OCI-LY1 (cell line): ENCODE measurements around the gene OR51E2.

Experiments
- H2AFZ ChIP-seq: fragments of 200-600 bp; sonication (generic), shearing (Covaris generic); 2 replicates; pipeline ENCODE4 v1.6.0; 2014; ENCODE audit warnings: antibody characterized with exemption, mild to moderate bottlenecking, low read length
- H3F3A ChIP-seq: fragments of 200-600 bp; sonication (generic), shearing (Covaris generic); 2 replicates; pipeline ENCODE4 v1.6.0; 2014; ENCODE audit warnings: mild to moderate bottlenecking, antibody characterized with exemption, low read length, moderate library complexity; ENCODE audit not compliant: insufficient read depth
- H3K27ac ChIP-seq: fragments of 200-600 bp; sonication (generic); 2 replicates; pipeline ENCODE4 v1.5.1; 2014; ENCODE audit warnings: low read length, mixed run types, mild to moderate bottlenecking, low read depth; ENCODE audit not compliant: poor library complexity, severe bottlenecking
- H3K27me3 ChIP-seq: fragments of 200-600 bp; sonication (generic); 2 replicates; pipeline ENCODE4 v1.6.0; 2014; ENCODE audit warnings: antibody characterized with exemption, mild to moderate bottlenecking, low read length, moderate library complexity; ENCODE audit not compliant: insufficient read depth
- H3K36me3 ChIP-seq: fragments of 200-600 bp; sonication (generic); 2 replicates; pipeline ENCODE4 v1.6.1; 2014; ENCODE audit warnings: mild to moderate bottlenecking, antibody characterized with exemption, low read length, moderate library complexity, mixed read lengths; ENCODE audit not compliant: insufficient read depth
- H3K4me1 ChIP-seq: fragments of 200-600 bp; sonication (generic); 2 replicates; pipeline ENCODE4 v1.5.1; 2014; ENCODE audit warnings: mild to moderate bottlenecking, low read length, moderate library complexity; ENCODE audit not compliant: insufficient read depth, severe bottlenecking
- H3K4me2 ChIP-seq: fragments of 200-600 bp; sonication (generic), shearing (Covaris generic); 2 replicates; pipeline ENCODE4 v1.6.1; 2014; ENCODE audit warnings: low read length
- H3K4me3 ChIP-seq: fragments of 200-600 bp; sonication (generic); 2 replicates; pipeline ENCODE4 v1.5.1; 2014; ENCODE audit warnings: low read length, low read depth, mild to moderate bottlenecking, mixed read lengths; ENCODE audit not compliant: poor library complexity, severe bottlenecking
- H3K79me2 ChIP-seq: fragments of 200-600 bp; shearing (Covaris generic); 2 replicates; pipeline ENCODE4 v1.6.1; 2016; ENCODE audit warnings: mixed run types, low read length, mixed read lengths; ENCODE audit not compliant: insufficient read depth
- H3K9ac ChIP-seq: fragments of 200-600 bp; sonication (generic), shearing (Covaris generic); 2 replicates; pipeline ENCODE4 v1.6.1; 2014; ENCODE audit warnings: mild to moderate bottlenecking, low read length, mixed read lengths
- H3K9me2 ChIP-seq: fragments of 200-600 bp; sonication (generic), shearing (Covaris generic); 2 replicates; pipeline ENCODE4 v1.6.1; 2014; ENCODE audit warnings: low read depth, mild to moderate bottlenecking, low read length, mixed read lengths
- H3K9me3 ChIP-seq: fragments of 200-600 bp; shearing (Covaris generic); 2 replicates; pipeline ENCODE4 v1.6.1; 2014; ENCODE audit warnings: low read length, mixed read lengths
- H4K20me1 ChIP-seq: fragments of 200-600 bp; sonication (generic), shearing (Covaris generic); 2 replicates; pipeline ENCODE4 v1.6.0; 2016; ENCODE audit warnings: mild to moderate bottlenecking, low read length; ENCODE audit not compliant: insufficient read depth
- EZH2 ChIP-seq: fragments of 200-600 bp; sonication (generic), shearing (Covaris generic); IDR thresholded peaks from 2 replicates; pipeline ENCODE4 v1.8.0; 2017; ENCODE audit warnings: borderline replicate concordance, mixed run types, mild to moderate bottlenecking, antibody characterized with exemption, low read length, moderate library complexity, mixed read lengths
- TF ChIP-seq, protein P1 (sequence below): fragments of 200-600 bp; sonication (generic), shearing (Covaris generic); IDR thresholded peaks from 2 replicates; pipeline ENCODE4 v1.5.1; 2017; ENCODE audit warnings: mild to moderate bottlenecking, antibody characterized with exemption, low read length, moderate library complexity, mixed read lengths

Gene OR51E2

DNA sequence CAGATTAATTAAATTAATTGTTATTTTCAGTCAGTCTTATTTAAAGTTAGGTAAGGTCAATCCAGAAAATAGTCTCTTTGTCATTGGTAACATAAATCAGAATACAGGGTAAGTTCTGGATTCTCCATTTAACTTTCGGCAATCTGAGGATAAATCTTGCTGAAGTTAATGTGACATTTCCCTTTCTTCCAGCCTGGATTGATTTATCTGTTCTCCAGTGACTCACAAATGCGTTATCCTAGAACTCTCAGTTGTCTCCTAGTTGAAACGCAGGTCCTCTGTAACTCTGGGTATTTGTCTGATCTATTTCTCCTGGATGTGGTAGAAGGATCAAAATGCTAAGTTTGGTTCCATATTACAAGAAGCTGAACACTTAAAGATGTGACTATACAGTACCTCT, 32.9 kb downstream of the OR51E2 start:
- Histone ChIP-seq H3K4me1 (no peaks in the 10 kb centered on the region), H3K9me3 (no peaks in the 10 kb centered on the region), H2AFZ (no peak overlapping the region), H3K36me3 (no peaks in the 10 kb centered on the region), H3F3A (no peaks in the 10 kb centered on the region), H3K79me2 (no peaks in the 10 kb centered on the region), H3K9me2 (no peaks in the 10 kb centered on the region), H3K9ac (no peak overlapping the region), H4K20me1 (no peaks in the 10 kb centered on the region), H3K4me2 (no peak overlapping the region), H3K27ac (no peak overlapping the region), H3K27me3 (no peaks in the 10 kb centered on the region), H3K4me3 (no peak overlapping the region)
- TF ChIP-seq, protein P1, sequence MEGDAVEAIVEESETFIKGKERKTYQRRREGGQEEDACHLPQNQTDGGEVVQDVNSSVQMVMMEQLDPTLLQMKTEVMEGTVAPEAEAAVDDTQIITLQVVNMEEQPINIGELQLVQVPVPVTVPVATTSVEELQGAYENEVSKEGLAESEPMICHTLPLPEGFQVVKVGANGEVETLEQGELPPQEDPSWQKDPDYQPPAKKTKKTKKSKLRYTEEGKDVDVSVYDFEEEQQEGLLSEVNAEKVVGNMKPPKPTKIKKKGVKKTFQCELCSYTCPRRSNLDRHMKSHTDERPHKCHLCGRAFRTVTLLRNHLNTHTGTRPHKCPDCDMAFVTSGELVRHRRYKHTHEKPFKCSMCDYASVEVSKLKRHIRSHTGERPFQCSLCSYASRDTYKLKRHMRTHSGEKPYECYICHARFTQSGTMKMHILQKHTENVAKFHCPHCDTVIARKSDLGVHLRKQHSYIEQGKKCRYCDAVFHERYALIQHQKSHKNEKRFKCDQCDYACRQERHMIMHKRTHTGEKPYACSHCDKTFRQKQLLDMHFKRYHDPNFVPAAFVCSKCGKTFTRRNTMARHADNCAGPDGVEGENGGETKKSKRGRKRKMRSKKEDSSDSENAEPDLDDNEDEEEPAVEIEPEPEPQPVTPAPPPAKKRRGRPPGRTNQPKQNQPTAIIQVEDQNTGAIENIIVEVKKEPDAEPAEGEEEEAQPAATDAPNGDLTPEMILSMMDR: no peak
- no peak for TF ChIP-seq EZH2

DNA sequence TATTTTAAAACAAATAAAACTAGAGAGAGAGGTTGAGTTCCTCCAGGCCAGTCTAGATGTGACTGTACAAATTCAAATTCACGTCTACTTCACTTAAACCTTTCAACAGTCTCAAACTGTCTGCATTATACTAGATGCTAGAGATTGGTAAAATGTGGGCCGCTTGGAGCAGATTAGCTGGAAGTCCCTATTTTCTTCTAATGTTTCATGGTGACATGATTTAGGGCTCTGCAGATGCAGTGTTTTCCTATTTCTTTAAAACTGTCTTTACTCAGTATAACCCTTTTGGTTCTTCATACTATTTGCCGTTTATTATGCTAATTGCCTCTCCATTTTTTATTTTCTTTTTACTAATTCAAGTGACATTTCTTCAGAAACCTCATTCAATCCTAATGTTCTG, 33.5 kb downstream of the OR51E2 start:
- H4K20me1 ChIP-seq: no peaks in the 10 kb centered on the region
- H3K9ac ChIP-seq: no peak overlapping the region
- no peaks in the 10 kb centered on the region for H3K9me3 ChIP-seq
- H3K4me2 ChIP-seq: no peak overlapping the region
- H3K4me1 ChIP-seq: no peaks in the 10 kb centered on the region
- no peaks in the 10 kb centered on the region for H3F3A ChIP-seq
- H2AFZ ChIP-seq: no peak overlapping the region
- TF ChIP-seq EZH2: no peak
- TF ChIP-seq, protein P1: no peak
- H3K4me3 ChIP-seq: no peak overlapping the region
- no peaks in the 10 kb centered on the region for H3K79me2 ChIP-seq
- no peak overlapping the region for H3K27ac ChIP-seq
- no peaks in the 10 kb centered on the region for H3K27me3 ChIP-seq
- H3K9me2 ChIP-seq: no peaks in the 10 kb centered on the region
- H3K36me3 ChIP-seq: no peaks in the 10 kb centered on the region

DNA sequence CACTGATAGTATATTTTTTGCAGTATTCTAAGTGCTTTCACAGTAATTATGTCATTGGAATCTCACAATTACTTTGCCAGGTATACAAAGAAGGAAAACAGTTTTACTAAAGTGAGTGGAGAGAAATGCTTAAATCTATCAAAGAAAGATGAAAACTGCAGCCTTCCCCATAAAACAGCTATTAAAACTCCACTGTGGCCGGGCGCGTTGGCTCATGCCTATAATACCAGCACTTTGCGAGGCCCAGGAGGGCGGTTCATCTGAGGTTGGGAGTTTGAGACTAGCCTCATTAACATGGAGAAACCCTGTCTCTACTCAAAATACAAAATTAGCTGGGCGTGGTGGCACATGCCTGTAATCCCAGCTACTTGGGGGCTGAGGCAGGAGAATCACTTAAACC, 34.8 kb downstream of the OR51E2 start:
- no peak overlapping the region for H3K27ac ChIP-seq
- H4K20me1 ChIP-seq: no peaks in the 10 kb centered on the region
- no peaks in the 10 kb centered on the region for H3K4me1 ChIP-seq
- H3K9me3 ChIP-seq: no peaks in the 10 kb centered on the region
- no peaks in the 10 kb centered on the region for H3K79me2 ChIP-seq
- H3K27me3 ChIP-seq: no peaks in the 10 kb centered on the region
- H3K36me3 ChIP-seq: no peaks in the 10 kb centered on the region
- no peaks in the 10 kb centered on the region for H3K9me2 ChIP-seq
- no peak overlapping the region for H3K4me2 ChIP-seq
- H3K9ac ChIP-seq: no peak overlapping the region
- TF ChIP-seq, protein P1: no peak
- no peak for TF ChIP-seq EZH2
- no peak overlapping the region for H2AFZ ChIP-seq
- no peak overlapping the region for H3K4me3 ChIP-seq
- no peaks in the 10 kb centered on the region for H3F3A ChIP-seq
